Measurements from ENCODE around the gene PCDHGC5.

PCDHGC5 gene

DNA sequence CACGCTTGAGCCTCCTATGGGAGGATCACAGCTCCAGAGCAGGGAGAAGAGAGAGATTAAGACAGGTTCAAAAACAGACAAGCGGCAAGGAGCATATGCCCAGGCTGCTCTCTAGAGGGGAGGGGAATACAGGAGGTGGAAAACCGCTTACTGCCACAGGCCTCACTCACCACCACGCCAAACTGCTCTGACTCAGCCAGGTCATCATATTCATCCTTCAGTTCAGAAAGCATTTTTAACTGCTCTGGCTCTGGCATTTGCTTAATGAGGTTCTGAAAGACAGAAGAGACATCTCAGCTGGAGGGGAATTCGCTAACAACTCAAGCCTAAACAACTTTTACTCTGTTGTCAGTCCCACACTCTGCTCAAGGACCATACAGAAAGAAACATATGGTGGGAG is 40.1 kb downstream of the PCDHGC5 start:
- TF ChIP-seq, protein P1, sequence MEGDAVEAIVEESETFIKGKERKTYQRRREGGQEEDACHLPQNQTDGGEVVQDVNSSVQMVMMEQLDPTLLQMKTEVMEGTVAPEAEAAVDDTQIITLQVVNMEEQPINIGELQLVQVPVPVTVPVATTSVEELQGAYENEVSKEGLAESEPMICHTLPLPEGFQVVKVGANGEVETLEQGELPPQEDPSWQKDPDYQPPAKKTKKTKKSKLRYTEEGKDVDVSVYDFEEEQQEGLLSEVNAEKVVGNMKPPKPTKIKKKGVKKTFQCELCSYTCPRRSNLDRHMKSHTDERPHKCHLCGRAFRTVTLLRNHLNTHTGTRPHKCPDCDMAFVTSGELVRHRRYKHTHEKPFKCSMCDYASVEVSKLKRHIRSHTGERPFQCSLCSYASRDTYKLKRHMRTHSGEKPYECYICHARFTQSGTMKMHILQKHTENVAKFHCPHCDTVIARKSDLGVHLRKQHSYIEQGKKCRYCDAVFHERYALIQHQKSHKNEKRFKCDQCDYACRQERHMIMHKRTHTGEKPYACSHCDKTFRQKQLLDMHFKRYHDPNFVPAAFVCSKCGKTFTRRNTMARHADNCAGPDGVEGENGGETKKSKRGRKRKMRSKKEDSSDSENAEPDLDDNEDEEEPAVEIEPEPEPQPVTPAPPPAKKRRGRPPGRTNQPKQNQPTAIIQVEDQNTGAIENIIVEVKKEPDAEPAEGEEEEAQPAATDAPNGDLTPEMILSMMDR (IDR thresholded peaks at IDR 0.05), result no peak

DNA sequence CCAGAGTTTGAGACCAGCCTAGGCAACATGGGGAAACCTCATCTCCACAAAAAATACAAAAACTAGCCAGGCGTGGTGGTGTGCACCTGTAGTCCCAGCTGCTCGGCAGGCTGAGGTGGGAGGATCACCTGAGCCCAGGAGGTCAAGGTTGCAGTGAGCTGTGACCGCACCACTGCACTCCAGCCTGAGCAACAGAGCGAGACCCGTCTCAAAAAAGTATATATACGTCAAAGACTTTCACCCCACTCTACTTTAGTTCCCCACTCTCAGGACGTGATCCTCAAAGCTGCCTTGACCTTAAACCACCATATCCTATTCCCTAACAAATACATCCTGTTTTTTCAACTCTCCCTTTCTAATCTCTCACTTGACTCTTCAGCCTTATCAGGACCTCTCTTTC is 41.0 kb downstream of the PCDHGC5 start:
- TF ChIP-seq, protein P1 (IDR thresholded peaks at IDR 0.05), result no peak

DNA sequence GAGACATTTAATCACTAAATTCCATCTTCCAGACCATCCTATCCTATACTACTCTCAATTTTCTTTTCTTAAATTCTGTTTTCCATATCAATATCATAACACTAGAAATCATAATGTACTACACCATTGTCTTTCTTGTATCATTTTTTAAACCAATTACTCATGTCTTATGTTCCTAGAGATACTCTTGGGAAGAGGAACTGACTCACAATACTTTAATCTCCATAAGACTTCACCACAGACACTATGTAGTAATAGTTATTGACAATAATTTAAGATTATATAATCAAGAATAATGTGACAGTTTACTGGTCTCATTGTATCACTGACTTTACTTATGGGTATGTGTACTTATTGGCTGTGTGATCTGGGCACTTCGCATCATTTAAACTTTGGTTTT is 43.8 kb downstream of the PCDHGC5 start:
- TF ChIP-seq, protein P1 (IDR thresholded peaks at IDR 0.05), result no peak

DNA sequence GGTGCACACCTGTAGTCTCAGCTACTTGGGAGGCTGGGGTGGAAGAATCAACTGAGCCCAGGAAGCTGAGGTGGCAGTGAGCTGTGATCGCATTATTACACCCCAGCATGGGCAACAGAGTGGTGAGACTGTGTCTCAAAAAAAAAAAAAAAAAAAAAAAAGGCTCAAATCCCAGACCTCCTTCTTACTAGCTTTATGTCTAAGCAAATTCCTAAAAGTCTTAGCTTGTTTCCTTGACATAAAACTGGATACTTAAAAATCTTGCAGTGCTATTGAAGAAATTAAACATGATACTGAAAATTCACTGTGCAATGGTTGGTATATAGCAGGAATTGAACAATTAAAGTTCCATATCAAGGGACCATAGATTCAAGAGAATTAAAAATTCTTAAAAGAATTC is 45.0 kb downstream of the PCDHGC5 start:
- TF ChIP-seq, protein P1 (IDR thresholded peaks at IDR 0.05), result no peak

- TF ChIP-seq, protein P1 (IDR thresholded peaks at IDR 0.05), result no peak
Measured at GRCh38 chr5:141534492-141535213, 45.8 kb downstream of the PCDHGC5 start.
